22Rv1 (cell line): ENCODE measurements around the gene BCL11B.

Source experiments
- H3K27ac ChIP-seq: fragments of 450-650 bp; 2 replicates; pipeline ENCODE4 v1.5.1; 2017
- ZFX ChIP-seq: fragments of 450-650 bp; IDR thresholded peaks from 2 replicates; pipeline ENCODE4 v1.6.1; 2017; ENCODE audit warnings: antibody characterized with exemption, borderline replicate concordance
- TF ChIP-seq, protein P1 (sequence below): fragments of 450-650 bp; IDR thresholded peaks from 2 replicates; pipeline ENCODE4 v1.5.1; 2017; ENCODE audit warnings: mild to moderate bottlenecking

The BCL11B gene

DNA sequence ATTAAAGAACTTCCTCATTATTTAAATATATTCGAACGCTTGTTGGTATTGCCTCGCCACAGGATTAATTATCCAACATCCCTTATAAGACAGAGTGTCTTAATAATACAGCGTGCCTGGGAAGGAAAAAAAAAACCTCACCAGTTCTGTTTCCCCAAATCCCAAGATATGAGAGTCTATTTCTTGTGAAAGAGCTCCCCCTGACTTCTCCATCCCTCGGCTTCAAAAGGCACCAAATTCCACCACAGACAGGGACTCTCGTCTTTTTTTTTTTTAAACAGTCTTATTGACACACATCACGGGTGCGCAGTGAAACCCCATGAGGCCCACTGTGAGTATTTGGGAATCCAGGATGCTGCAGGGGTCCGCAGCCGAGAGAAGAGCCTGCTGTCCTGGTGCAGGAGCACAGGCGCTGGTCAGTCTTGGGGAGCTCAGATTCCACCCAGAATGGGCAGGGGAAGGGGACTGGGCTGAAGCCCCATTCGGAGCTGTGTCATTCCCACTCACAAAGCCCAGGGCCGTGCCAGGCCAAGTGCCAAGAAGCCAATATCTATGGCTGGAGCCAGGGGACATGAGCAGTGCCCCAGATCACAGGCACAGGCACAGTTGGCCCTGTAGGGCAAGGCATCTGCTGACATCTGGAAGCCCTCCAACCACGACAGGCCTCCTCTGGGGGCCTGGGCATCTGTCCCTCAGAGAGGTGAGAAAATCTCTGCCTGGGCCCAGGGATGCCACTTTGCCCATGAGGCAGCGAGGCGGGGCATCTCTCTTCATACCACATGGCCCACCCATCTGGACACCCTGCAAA lies 71.9 kb downstream of the BCL11B start:
- no peak overlapping the region for H3K27ac ChIP-seq
- TF ChIP-seq, protein P1, sequence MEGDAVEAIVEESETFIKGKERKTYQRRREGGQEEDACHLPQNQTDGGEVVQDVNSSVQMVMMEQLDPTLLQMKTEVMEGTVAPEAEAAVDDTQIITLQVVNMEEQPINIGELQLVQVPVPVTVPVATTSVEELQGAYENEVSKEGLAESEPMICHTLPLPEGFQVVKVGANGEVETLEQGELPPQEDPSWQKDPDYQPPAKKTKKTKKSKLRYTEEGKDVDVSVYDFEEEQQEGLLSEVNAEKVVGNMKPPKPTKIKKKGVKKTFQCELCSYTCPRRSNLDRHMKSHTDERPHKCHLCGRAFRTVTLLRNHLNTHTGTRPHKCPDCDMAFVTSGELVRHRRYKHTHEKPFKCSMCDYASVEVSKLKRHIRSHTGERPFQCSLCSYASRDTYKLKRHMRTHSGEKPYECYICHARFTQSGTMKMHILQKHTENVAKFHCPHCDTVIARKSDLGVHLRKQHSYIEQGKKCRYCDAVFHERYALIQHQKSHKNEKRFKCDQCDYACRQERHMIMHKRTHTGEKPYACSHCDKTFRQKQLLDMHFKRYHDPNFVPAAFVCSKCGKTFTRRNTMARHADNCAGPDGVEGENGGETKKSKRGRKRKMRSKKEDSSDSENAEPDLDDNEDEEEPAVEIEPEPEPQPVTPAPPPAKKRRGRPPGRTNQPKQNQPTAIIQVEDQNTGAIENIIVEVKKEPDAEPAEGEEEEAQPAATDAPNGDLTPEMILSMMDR: no peak
- no peak for TF ChIP-seq ZFX

DNA sequence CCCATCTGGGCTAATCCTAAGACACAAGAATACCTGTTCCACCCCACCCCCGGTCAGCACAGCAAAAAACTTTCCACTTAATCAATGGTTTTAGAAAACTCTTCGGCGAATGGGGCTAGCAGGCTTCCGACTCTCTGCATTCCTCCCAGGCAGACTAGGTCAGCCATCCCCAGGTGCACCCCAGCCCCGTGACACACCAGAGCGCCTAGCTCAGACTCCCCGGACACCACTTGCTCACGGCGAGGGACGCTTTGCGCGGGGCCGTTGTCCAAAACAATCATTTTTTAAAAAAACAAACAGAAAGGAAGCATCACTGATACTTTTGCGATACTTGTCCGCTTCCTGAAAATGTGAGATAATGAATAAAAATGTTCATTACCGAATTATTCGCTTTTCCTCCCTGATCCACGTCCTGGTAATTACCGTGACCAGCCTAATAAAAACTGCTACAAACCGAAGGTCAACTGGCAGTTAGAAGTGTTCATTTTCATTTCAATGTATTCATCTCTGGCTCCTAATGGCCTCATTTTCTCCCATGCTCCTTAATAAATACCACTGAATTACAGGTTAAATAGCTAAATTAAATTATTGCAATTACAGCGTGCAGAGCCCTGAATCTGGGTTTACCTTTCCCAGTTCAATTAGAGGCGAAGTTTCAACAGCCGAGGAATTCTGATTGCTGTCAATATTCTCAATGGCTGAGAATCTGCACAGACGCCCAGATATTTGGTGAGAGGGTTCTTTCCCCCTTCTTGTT lies 73.1 kb downstream of the BCL11B start:
- no peak for TF ChIP-seq ZFX
- TF ChIP-seq, protein P1: no peak
- H3K27ac ChIP-seq: no peak overlapping the region

DNA sequence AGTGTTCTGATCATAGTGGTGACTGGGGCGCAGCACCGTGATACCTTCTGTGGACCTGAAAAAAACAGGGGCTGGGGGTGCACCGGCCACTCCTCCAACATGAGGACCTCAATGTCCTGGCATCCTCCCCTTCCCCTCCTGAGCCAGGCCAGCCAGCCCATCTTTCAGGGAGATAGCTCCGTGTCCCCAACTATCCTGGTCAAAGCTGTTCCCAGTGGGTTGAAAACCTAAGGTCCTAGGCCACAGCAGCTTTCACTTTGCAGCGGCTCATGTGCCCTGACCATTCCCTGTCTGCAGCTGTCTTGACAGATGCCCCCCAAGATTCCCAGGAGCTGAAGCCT lies 75.7 kb downstream of the BCL11B start:
- TF ChIP-seq, protein P1: no peak
- no peak for TF ChIP-seq ZFX

DNA sequence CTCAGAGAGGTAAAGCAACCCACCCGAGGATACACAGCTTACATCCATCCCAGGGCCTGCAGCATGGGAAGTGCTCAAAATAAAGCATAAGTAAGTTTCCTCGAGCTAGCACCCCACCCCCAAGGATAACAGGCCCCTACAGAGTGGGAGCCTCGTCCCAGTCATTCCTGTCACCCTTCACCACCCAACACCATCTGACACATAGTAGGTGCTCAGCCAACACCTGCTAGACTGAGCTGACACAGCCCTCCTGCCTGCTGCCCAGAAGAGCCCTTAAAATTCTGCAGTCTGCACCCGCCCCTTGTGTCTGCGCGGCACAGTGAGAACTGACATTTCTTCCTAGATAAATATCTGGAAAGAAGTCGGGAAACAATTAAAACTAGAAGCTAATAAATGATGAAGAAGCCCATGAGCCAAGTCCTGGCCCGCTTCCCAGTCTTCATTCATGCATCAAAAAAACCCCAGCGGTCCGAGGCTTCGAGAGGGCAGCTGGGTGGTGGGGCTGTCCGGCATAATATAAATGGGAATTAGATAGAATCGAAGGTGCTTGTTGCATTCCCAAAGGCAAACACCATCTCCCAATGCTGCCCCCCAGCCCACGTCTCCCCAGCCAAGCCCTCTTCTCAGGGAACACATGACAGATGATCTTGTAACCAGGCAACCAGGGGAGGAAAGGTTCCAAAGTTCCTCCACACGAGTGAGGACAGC lies 76.2 kb downstream of the BCL11B start:
- no peak overlapping the region for H3K27ac ChIP-seq
- TF ChIP-seq, protein P1: no peak
- TF ChIP-seq ZFX: no peak

More for the DNA sequence above, 75.7 kb downstream of the BCL11B start:
- H3K27ac ChIP-seq: no peak overlapping the region

DNA sequence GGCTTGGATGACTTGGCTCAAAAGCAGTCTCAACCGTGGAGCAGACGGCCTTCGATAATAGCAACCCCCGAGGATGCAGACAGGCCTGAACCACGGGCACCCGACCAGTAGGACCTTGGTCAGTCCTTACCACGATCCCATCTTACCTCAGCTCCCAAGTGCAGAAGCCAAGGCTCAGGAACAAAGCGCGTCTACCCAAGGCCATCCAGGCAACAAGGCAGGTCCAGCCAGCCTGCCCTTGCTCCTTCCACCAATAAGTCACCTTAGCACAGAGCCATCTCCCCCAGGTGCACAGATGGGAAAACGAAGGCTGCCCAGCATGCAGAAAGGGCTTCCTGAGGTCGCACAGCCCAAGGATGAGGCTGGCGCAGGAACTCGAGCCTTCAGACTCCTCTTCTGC lies 77.3 kb downstream of the BCL11B start:
- TF ChIP-seq, protein P1: no peak
- no peak for TF ChIP-seq ZFX
- H3K27ac ChIP-seq: no peak overlapping the region

DNA sequence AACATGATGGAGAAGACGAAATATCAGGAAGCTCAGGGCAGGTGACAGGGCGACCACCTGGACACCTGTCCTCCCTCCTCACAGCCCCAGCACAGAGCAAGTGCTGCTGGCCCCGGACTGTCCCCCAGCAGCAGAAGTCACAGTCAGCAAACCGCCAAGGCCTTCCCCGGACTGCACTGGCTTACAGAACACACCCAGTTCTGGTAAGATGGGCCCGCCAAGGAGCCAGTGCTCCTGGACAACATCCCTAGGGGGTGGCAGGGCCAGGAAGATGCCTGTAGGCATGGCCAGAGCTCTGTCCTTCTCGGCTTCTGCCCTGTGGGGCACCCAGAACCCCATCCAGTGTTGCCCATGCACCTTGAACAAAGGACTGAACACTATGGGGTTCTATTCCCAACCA lies 77.9 kb downstream of the BCL11B start:
- H3K27ac ChIP-seq: no peak overlapping the region
- no peak for TF ChIP-seq ZFX
- TF ChIP-seq, protein P1: no peak
